Skeletal muscle cell (primary cell): Measurements from ENCODE around the gene SLC30A1.
"Not testable (repeated sequence)": the region's sequence is repeated elsewhere in the genome, so short reads cannot be mapped to it uniquely, and the experiment has no call there.

Experiments
- DNase-seq: peaks from one replicate; pipeline ENCODE4 v3.0.0-alpha.2; 2010; ENCODE audit warnings: low read depth
- H3K4me3 ChIP-seq: 2 replicates; pipeline ENCODE4 v1.5.1; 2011; ENCODE audit warnings: low read depth, mild to moderate bottlenecking, control low read depth, low read length, moderate library complexity

The SLC30A1 gene

DNA sequence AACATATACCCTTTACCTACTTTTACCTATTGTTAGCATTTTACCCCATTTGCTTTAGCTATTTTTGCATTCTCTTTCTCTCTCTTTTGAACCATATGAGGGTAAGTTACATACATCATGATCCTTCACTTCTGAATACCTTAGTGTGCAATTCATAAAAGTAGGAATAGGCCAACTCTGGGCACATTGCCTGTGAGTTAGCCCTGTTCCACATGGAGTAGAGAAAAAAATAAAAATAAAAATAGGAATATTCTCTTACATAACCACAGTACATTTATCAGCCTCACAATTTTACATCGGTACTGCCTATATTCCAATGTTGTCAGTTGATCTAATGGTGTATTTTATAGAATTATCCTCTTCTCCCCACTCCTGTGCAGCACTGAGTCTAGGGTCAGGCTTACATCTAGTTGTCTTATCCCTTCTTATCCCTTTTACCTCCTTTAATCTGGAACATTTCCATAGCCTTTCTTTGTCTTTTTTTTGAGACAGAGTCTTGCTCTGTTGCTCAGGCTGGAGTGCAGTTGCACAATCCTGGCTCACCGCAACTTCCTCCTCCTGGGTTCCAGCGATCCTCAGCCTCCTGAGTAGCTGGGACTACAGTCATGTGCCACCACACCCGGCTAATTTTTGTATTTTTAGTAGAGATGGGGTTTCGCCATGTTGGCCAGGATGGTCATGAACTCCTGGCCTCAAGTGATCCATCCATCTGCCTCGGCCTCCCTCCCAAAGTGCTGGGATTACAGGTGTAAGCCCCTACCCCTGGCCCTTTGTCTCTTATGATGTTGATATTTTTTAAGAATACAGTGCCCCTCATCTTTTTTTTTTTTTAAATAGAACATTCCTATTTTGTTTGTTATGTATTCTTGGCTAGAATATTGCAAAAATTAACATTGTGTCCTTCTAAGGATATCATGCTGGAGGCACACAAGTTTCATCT lies 11.1 kb upstream of the SLC30A1 start:
- DNase-seq = no peak
- no peak overlapping the region for H3K4me3 ChIP-seq

DNA sequence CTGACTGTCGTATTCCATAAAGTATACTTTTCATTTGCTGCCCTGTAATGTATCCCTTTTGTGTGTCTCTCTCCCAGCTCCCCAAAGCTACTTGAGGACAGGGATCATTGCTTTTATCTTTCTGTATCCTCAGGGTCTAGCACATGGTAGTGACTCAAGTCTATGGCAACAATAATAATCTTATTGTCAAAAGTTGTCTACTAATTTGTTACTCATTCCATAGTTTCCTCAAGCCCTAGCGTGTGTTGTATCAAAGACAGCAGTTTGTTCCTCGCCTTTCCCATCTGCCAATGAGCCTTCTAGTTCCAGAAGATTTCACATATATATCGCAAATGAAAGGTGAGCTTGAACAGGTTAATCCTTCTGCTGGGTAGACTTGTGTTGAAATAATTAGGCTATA lies 9.8 kb upstream of the SLC30A1 start:
- DNase-seq = no peak

DNA sequence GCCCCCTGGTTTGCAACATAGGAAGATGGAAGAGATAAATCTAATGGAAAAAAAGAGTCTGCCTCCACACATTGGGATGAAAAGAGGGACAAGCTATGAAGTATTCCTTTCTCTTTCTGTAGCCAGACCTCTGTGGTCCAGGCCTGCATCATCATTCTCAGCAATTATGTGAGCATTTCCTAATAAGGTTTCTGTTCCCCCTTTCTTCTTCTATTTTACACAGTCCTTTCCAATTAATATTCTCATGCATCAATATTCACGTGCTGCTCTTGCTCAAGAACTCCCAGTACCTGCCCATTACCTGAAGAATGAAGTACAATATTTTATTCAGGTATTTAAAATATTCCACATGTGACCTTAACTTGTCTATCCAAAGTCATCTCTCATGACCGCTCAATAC lies 8.2 kb upstream of the SLC30A1 start:
- DNase-seq = no peak
- H3K4me3 ChIP-seq = no peak overlapping the region

More for the DNA sequence above, 9.8 kb upstream of the SLC30A1 start:
- H3K4me3 ChIP-seq = no peak overlapping the region

DNA sequence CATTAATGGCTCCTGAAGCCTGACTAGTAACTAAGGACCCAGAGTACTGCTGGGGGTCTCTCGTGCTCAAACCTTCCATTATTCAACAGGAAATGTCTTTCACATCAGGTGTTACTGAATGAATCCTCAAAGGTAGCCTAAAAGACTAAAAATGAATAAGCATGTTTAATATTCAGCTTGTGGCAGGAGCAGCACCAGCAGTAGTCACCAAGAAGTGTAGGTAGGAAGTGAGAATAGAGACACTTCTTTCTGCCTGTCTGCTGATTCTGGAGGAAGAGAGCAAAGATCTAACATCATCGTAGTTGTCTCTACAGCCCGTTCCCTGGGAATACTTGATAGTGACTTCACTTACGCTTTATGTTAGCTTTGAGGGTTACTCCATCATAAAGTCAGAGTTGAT lies 7.6 kb upstream of the SLC30A1 start:
- DNase-seq = no peak
- no peak overlapping the region for H3K4me3 ChIP-seq

DNA sequence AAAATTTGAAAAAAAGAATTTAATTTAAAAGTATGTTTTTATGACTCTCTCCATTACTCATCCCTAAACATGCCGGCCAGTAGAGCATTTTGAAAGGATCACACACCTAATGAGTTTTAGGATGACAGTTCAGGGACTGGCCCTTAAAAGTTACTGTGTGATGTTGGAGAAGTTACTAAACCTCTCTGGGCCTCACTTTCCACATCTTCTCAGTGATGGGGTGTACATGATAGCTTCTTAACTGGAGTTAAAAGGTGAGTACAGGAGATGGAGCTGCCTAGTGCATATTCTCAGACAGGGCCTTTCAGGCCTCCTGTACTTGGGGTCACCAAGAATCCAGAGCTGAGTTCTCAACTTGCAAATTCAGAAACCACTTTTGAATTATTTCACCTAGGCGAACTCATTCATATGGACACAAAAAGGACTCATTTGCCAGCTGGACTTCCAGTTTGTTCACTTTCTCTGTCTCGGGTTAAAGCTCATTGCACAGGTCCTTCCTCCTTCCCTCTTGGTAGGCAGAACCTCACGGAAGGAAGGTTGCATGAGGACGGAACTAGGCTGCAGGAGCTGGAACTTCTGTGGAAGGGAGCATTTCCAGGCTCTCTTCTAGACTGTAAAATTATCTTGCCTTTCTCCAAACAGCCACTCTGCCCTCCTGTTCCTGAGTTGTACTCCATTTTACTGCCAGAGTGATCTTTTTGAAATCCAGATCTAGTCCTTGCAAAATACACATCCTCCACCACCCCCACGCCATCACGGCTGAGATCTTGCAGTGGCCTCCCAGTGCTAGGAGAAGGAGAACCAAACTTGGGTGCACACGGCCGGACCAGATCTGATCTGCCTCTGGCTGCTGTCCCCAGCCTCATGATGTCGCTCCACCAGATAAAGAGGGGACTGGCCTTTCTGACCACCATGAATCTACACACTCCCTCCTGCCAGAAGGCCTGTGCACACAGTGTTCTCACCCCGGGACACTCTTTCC lies 4.3 kb upstream of the SLC30A1 start:
- H3K4me3 ChIP-seq = no peak overlapping the region
- DNase-seq = no peak

DNA sequence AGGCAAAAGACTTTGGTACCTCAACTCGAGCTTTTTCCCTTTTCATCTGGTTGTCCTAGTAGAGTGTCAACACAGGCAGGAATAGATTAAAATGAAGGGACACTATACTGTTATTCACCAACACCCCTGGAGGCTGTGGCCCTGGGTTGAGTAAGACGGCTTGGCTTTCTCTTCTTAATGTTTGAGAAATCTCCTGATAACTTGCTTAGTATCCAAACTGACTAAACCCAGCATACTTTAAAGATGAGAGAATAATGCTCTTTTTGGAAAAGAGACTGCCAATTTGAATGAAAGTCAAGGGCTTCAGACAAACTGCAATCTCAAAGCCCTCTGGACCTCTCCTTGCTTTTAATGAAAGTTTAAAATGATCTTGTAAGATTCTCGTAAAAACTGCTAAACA lies 2.6 kb upstream of the SLC30A1 start:
- H3K4me3 ChIP-seq = no peak overlapping the region
- DNase-seq = no peak

DNA sequence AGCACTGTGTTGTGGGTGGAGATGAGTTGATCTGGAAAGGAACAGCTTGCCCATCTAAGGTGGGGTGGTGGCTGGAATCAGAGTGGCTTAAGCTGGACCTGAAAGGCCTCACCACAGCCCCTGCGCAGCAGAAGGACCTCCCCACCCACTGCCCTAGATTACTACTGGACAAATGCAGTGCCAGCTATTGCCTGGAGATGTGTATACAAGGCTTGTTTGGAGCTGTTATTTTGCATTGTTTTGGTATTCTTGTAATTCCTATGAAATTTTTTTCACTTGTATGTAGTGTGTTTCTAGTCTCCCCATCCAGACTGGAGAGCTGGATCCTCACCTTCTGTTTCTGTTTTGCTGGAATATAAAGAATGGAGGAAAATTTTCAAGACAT lies 1.3 kb upstream of the SLC30A1 start:
- no peak overlapping the region for H3K4me3 ChIP-seq

DNA sequence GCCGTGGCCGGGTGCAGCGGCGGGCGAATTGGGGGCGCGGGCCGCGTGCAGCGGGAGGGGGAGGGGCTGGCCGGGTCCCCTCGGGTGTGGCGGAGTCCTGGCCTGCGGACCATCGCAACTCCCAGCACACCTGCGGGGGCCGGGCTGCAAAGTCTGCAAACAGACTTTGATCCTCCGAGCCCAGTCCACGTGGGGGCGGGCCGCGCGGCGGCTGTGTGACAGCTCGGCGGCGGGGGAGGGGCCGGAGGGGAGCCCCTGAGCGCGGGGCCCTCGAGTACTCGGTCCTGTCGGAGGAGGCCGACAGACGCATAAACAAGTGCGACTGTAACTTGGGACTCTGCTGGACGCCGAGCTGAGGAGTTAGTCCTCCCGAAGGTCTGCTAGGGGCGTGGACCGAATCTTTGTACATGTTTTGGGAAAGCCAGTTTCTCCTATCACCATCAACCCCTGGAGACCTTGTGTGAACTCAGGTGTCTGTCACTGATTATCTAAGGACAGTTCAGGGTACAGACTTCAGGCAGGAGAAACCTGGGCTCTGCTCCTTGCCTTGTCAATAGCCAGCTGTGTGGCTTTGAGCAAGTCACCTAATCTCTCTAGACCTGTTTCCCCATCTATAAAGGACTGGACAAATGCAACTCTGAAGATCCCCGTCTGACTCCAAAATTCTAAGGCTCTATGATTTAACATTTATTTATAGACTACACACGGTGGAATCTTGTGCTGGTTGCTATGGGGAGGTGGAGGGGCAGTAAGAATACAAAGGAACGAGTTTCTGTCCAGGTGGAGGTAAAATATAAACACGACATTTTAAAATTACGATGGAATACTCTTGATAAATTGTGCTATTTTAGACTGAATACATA lies 710 bp upstream of the SLC30A1 start:
- no peak for DNase-seq
- peak overlapping the region; percentile 89 for H3K4me3 ChIP-seq

More for the DNA sequence above, 1.3 kb upstream of the SLC30A1 start:
- no peak for DNase-seq

DNA sequence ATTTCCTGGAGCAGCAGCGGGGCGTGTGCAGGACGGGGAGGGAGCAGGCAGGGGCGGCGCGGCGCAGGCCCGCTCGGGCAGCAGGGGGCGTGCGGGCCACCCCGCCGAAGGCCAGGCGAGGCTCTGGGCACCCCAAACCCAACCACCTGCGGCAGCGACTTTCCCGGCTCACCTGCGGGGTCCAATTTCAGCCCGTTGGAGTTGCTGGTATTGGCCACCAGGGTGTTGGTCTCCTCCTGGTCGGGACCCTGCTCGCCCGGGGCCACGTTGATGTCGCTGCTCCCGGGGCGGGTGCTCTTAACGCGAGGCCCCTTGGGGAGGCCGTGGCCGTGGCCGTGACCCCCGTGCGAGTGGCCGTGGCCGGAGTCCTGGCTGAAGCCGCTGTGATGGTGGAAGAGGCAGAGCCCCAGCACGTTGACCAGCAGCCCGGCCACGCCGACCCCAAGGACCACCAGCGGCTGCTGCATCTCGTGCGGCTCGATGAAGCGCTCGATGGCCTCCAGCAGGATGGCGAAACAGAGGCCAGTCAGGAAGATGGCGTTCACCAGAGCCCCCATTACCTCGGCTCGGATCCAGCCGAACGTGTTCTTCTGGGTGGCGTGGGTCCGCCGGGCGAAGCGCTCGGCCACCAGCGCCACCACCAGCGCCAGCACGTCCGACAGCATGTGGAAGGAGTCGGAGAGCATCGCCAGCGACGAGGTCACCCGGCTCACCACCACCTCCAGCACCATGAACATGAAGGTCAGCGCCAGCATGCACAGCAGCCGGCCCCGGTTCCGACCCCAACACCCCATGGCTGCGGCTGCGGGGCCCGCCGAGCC lies 932 bp downstream of the SLC30A1 start:
- peak overlapping the region; percentile 89 for H3K4me3 ChIP-seq
- DNase-seq = no peak

DNA sequence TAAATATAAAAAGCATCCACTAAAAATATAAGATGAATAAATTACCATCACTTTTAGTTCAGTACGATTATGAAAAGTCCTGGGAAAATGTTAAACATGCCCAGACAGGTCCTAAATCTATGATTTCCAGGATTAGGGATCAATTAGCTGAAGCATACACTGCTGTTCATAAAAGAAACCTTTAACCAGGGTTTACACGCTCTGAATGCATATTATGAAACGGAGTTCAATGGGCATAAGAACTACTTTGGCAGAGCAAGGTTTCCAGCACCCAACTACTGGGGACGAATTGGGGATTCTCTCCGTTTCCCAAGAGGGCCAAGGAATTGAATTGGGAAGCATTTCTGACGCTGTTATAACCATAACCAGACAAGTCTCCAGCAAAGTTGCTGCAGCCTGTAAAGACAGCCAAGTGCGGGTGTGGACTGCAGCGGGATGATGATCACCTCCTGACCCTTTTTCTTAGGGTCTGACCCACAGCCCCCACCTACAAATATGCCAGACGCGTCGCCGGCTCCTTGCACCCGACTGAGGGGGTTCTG lies 1.6 kb downstream of the SLC30A1 start:
- H3K4me3 ChIP-seq = peak overlapping the region; percentile 89
- DNase-seq = no peak

DNA sequence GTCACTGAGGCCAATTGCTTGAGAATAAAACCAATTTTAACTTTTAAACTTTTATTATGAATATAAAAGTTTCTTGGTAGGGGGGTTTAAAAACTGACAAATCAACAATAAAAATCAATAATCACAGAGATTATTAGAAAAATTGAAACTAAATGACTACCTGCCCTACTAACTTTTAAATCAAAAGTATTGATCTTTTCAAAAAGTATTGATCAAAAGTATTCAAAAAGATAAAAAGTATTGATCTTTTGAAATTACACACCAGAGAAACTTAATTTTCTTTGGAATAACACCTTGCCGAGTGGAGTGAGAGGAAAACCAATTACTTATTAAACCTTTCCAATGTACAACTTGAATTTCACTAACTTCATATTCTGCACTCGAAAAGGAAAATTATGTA lies 2.2 kb downstream of the SLC30A1 start:
- H3K4me3 ChIP-seq = peak overlapping the region; percentile 89
- DNase-seq = no peak

DNA sequence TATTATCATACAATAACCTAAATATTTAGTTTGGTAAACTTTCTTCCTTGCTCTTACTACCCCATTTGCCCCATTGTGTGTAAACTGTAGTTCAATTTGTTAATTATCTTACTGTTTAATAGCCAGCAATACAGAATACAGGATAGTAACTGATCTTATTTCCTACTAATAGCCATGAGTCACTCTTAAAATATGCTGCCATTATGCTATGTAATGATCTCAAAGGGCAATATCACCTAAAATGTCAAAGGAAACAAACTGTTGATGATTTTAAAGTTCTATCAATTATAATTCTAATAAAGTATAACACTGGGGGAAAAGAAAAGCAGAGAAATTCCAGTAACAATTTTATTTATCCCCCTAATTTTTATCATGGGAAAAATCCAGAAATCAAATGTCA lies 4.3 kb downstream of the SLC30A1 start:
- DNase-seq = no peak
- H3K4me3 ChIP-seq = no peak overlapping the region

DNA sequence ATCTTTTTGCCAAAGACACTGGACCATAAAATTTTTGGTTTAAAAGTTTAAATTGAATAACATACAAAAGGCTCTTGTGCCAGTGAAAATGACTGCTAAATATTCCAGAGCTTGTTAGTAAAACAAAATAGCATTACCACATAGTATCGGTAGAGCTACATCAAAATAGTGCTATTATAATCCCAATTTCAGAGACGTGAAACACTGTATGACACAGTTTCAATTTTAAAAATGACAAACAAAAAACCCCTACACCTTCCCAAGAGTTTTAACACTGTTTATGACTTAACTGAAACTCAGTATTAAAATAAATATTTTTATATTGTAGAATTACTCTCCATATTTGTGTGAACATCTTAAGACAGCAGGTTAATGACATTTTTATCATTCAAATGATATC lies 7.0 kb downstream of the SLC30A1 start:
- no peak overlapping the region for H3K4me3 ChIP-seq
- DNase-seq = no peak

DNA sequence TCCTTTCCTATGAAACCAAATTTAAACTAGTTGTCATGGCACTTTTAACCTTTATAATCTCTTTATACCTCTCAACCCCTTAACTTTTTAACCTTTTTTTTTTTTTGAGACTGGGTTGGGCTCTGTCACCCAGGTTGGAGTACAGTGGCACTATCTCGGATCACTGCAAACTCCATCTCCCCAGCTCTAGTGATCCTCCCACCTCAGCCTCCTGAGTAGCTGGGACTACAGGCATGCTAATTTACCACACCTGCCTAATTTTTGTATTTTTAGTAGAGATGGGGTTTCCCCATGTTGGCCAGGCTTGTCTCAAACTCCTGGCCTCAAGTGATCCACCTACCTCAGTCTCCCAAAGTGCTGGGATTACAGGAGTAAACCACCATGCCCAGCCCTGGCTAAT lies 8.6 kb downstream of the SLC30A1 start:
- DNase-seq = not testable (repeated sequence)

DNA sequence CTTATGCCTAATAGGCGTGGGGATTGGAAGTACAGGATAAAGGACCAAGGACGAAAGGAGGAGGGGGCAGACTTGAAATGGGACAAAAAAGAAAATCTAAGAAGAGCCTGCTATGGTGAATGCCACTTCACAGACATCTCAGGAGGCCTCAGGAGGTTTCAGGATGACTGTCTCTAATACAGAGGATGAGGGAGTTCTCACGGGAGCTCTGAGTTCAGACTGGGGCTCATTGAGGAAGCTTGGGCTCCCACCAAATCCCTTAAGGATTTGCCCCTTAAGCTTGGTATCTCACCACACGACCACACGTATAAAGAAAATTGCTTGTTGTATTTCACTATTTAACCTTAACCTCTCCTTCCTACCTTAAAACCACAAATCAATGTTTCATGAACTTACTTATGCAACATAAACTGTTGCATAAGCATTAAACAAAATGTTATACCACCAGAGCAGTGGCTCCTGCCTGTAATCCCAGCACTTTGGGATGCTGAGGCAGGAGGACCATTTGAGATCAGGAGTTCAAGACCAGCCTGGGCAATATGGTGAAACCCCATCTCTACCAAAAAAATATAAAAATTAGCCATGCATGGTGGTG lies 12.4 kb downstream of the SLC30A1 start:
- DNase-seq = no peak
- H3K4me3 ChIP-seq = no peak overlapping the region

More for the DNA sequence above, 8.6 kb downstream of the SLC30A1 start:
- H3K4me3 ChIP-seq = not testable (repeated sequence)

DNA sequence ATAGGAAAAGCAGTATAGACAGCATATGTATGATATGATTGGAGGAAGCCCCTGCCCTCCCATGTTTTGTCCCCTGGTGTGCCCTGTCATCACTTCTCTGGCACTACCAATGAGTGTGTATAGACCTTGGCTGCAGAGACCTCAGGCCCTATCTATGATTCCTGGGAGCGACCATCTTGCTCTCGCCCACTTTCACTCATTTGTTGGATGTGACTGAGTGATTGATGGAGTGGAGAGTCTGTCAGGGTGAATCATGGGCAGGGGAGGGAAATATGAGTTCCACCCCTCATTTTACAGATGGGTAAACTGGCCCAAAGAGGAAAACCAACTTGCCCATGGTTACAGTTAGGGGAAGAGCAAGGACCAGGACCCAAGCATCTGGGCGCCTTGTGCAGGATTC lies 14.9 kb downstream of the SLC30A1 start:
- no peak for DNase-seq
- no peak overlapping the region for H3K4me3 ChIP-seq

DNA sequence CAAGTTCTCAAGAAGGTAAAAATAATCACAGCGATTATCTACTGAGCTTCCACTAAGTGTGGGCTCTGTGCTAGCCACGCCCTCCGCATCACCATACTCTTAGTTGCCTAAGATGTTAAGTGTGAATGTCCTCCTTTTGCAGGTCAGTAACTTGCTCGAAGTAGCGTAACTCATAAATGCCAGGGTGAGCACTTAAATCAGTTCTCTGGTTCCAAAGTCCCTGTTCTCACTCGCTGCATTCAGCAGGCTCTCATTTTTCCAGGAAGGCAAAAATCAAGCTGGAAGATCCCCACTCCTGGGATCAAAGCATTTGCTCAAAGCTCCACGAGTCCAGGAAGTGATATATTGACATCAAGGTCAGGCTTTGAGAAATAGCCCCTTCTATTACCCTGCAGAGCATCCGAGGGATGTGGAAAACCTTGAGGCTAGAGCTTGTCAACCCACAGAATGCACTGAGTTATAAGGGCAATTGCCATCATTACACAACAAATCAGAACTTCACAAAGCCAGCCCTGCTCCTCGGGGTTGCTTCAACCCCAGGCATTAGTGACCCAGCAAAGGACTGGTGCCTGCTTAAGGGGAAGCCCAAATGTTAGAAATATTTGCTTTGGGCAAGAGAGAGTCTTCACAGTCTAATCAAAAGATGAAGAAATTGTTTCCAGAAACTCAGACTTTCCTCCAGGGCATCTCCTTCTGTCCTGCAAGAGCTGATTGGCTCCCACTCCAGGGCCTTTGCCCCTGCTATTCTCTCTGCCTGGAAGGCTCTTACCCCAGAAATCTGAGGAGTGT lies 19.5 kb downstream of the SLC30A1 start:
- H3K4me3 ChIP-seq = no peak overlapping the region
- no peak for DNase-seq
